ENCODE measurements around the gene SPARC.
A peak's percentile ranks its signal among the peaks of the same experiment; 100 is the strongest.

Gene SPARC

GRCh38 chr5:151670953-151671636 lies 15.6 kb downstream of the SPARC start:
- peak; percentile 81 for ATAC-seq
- no peak for TF ChIP-seq RARB (CRISPR knock-in tag; IDR thresholded peaks at IDR 0.05)
- no peak for TF ChIP-seq CSRNP3 (CRISPR knock-in tag; IDR thresholded peaks at IDR 0.05)
- no peak for TF ChIP-seq PPARA (CRISPR knock-in tag; IDR thresholded peaks at IDR 0.05; ENCODE audit: borderline replicate concordance)
- TF ChIP-seq OSR1 (CRISPR knock-in tag; IDR thresholded peaks at IDR 0.05), result no peak
- no peak for TF ChIP-seq ZFP30 (CRISPR knock-in tag; IDR thresholded peaks at IDR 0.05)
- no peak for TF ChIP-seq ZNF565 (CRISPR knock-in tag; conservative IDR thresholded peaks at IDR 0.05; ENCODE audit: low read depth)
- TF ChIP-seq, protein P1, sequence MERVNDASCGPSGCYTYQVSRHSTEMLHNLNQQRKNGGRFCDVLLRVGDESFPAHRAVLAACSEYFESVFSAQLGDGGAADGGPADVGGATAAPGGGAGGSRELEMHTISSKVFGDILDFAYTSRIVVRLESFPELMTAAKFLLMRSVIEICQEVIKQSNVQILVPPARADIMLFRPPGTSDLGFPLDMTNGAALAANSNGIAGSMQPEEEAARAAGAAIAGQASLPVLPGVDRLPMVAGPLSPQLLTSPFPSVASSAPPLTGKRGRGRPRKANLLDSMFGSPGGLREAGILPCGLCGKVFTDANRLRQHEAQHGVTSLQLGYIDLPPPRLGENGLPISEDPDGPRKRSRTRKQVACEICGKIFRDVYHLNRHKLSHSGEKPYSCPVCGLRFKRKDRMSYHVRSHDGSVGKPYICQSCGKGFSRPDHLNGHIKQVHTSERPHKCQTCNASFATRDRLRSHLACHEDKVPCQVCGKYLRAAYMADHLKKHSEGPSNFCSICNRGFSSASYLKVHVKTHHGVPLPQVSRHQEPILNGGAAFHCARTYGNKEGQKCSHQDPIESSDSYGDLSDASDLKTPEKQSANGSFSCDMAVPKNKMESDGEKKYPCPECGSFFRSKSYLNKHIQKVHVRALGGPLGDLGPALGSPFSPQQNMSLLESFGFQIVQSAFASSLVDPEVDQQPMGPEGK (CRISPR knock-in tag; IDR thresholded peaks at IDR 0.05; ENCODE audit: borderline replicate concordance), result no peak
- TF ChIP-seq TOX (CRISPR knock-in tag; IDR thresholded peaks at IDR 0.05; ENCODE audit: borderline replicate concordance), result no peak
- TF ChIP-seq CSDC2 (CRISPR knock-in tag; IDR thresholded peaks at IDR 0.05), result no peak
- TF ChIP-seq ZFP3 (CRISPR knock-in tag; IDR thresholded peaks at IDR 0.05), result no peak
- TF ChIP-seq ISL1 (CRISPR knock-in tag; IDR thresholded peaks at IDR 0.05), result no peak
- TF ChIP-seq ARNTL (CRISPR knock-in tag; IDR thresholded peaks at IDR 0.05; ENCODE audit: borderline replicate concordance, low read depth), result no peak
- no peak for TF ChIP-seq SNAI2 (CRISPR knock-in tag; IDR thresholded peaks at IDR 0.05)
- TF ChIP-seq BACH2 (CRISPR knock-in tag; IDR thresholded peaks at IDR 0.05; ENCODE audit: borderline replicate concordance), result no peak
- no peak for TF ChIP-seq ESRRG (CRISPR knock-in tag; IDR thresholded peaks at IDR 0.05)
- no peak for TF ChIP-seq GLIS3 (CRISPR knock-in tag; IDR thresholded peaks at IDR 0.05)
- TF ChIP-seq, protein P2, sequence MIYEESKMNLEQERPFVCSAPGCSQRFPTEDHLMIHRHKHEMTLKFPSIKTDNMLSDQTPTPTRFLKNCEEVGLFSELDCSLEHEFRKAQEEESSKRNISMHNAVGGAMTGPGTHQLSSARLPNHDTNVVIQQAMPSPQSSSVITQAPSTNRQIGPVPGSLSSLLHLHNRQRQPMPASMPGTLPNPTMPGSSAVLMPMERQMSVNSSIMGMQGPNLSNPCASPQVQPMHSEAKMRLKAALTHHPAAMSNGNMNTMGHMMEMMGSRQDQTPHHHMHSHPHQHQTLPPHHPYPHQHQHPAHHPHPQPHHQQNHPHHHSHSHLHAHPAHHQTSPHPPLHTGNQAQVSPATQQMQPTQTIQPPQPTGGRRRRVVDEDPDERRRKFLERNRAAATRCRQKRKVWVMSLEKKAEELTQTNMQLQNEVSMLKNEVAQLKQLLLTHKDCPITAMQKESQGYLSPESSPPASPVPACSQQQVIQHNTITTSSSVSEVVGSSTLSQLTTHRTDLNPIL (CRISPR knock-in tag; IDR thresholded peaks at IDR 0.05; ENCODE audit: low read depth), result no peak
- TF ChIP-seq, protein P3, sequence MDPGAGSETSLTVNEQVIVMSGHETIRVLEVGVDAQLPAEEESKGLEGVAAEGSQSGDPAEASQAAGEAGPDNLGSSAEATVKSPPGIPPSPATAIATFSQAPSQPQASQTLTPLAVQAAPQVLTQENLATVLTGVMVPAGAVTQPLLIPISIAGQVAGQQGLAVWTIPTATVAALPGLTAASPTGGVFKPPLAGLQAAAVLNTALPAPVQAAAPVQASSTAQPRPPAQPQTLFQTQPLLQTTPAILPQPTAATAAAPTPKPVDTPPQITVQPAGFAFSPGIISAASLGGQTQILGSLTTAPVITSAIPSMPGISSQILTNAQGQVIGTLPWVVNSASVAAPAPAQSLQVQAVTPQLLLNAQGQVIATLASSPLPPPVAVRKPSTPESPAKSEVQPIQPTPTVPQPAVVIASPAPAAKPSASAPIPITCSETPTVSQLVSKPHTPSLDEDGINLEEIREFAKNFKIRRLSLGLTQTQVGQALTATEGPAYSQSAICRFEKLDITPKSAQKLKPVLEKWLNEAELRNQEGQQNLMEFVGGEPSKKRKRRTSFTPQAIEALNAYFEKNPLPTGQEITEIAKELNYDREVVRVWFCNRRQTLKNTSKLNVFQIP (CRISPR knock-in tag; IDR thresholded peaks at IDR 0.05; ENCODE audit: borderline replicate concordance, low read depth), result no peak
- no peak for TF ChIP-seq TCF4 (CRISPR knock-in tag; IDR thresholded peaks at IDR 0.05; ENCODE audit: borderline replicate concordance)
- TF ChIP-seq ZNF8 (CRISPR knock-in tag; IDR thresholded peaks at IDR 0.05), result no peak

- no peak for ATAC-seq
- TF ChIP-seq, protein P1 (CRISPR knock-in tag; IDR thresholded peaks at IDR 0.05; ENCODE audit: borderline replicate concordance), result no peak
- TF ChIP-seq TCF4 (CRISPR knock-in tag; IDR thresholded peaks at IDR 0.05; ENCODE audit: borderline replicate concordance) (peak; percentile 77; the same call in 1 of the 2 replicates), ZFP30 (CRISPR knock-in tag; IDR thresholded peaks at IDR 0.05) (no peak), ZNF565 (CRISPR knock-in tag; conservative IDR thresholded peaks at IDR 0.05; ENCODE audit: low read depth) (no peak), ZFP3 (CRISPR knock-in tag; IDR thresholded peaks at IDR 0.05) (no peak), RARB (CRISPR knock-in tag; IDR thresholded peaks at IDR 0.05) (no peak), CSRNP3 (CRISPR knock-in tag; IDR thresholded peaks at IDR 0.05) (no peak), GLIS3 (CRISPR knock-in tag; IDR thresholded peaks at IDR 0.05) (no peak), ARNTL (CRISPR knock-in tag; IDR thresholded peaks at IDR 0.05; ENCODE audit: borderline replicate concordance, low read depth) (no peak), OSR1 (CRISPR knock-in tag; IDR thresholded peaks at IDR 0.05) (no peak), ISL1 (CRISPR knock-in tag; IDR thresholded peaks at IDR 0.05) (0 out of 2 replicates have a peak, but pooled peaks have one; percentile 5)
- TF ChIP-seq, protein P3 (CRISPR knock-in tag; IDR thresholded peaks at IDR 0.05; ENCODE audit: borderline replicate concordance, low read depth), result no peak
- TF ChIP-seq, protein P4, sequence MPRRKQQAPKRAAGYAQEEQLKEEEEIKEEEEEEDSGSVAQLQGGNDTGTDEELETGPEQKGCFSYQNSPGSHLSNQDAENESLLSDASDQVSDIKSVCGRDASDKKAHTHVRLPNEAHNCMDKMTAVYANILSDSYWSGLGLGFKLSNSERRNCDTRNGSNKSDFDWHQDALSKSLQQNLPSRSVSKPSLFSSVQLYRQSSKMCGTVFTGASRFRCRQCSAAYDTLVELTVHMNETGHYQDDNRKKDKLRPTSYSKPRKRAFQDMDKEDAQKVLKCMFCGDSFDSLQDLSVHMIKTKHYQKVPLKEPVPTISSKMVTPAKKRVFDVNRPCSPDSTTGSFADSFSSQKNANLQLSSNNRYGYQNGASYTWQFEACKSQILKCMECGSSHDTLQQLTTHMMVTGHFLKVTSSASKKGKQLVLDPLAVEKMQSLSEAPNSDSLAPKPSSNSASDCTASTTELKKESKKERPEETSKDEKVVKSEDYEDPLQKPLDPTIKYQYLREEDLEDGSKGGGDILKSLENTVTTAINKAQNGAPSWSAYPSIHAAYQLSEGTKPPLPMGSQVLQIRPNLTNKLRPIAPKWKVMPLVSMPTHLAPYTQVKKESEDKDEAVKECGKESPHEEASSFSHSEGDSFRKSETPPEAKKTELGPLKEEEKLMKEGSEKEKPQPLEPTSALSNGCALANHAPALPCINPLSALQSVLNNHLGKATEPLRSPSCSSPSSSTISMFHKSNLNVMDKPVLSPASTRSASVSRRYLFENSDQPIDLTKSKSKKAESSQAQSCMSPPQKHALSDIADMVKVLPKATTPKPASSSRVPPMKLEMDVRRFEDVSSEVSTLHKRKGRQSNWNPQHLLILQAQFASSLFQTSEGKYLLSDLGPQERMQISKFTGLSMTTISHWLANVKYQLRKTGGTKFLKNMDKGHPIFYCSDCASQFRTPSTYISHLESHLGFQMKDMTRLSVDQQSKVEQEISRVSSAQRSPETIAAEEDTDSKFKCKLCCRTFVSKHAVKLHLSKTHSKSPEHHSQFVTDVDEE (CRISPR knock-in tag; IDR thresholded peaks at IDR 0.05), result peak; percentile 19; the same call in 1 of the 2 replicates
These were observed 16.5 kb downstream of the SPARC start for GRCh38 chr5:151670083-151670686.
